Dermis microvascular lymphatic vessel endothelial cell (primary cell): Measurements from ENCODE around the gene OCIAD1. TPM values are rescaled to one million over a fixed set of nuclear protein-coding genes. Genes with fewer than 3 reads are reported as not detected.
"Not testable (repeated sequence)": the region's sequence is repeated elsewhere in the genome, so short reads cannot be mapped to it uniquely, and the experiment has no call there.

Experiments
- DNase-seq, 2 donors: peaks; one replicate each; pipeline versions ENCODE4 v3.0.0 to v3.0.0-alpha.2; 2010; ENCODE audit warnings: low read depth in 2 of 2
- total RNA-seq: library from RNA; depleted of rRNA; stranded (reverse); fragments of >200 nt; gene quantifications from 2 replicates; pipeline ENCODE4 v1.2.1, GENCODE V29; 2014

Gene OCIAD1
- total RNA-seq, 1 donor from 2014 or later: 51.5 TPM

- not testable (repeated sequence) for DNase-seq
These were observed 58.9 kb downstream of the OCIAD1 start for GRCh38 chr4:48889750-48890149.

GRCh38 chr4:48891028-48891619, 60.2 kb downstream of the OCIAD1 start:
- no peak for DNase-seq

- DNase-seq: no peak
These were observed 66.0 kb downstream of the OCIAD1 start for GRCh38 chr4:48896845-48897244.

- DNase-seq: peak; percentile 15 to 75
These were observed 68.0 kb downstream of the OCIAD1 start for GRCh38 chr4:48898733-48899431.

GRCh38 chr4:48899432-48899749, 68.5 kb downstream of the OCIAD1 start:
- DNase-seq: no peak

GRCh38 chr4:48899950-48900349, 69.1 kb downstream of the OCIAD1 start:
- DNase-seq: peak in 1 of 2 donors; percentile 46

GRCh38 chr4:48901196-48901595, 70.3 kb downstream of the OCIAD1 start:
- DNase-seq: no peak

GRCh38 chr4:48902266-48902665, 71.4 kb downstream of the OCIAD1 start:
- DNase-seq: no peak

GRCh38 chr4:48904101-48904500, 73.2 kb downstream of the OCIAD1 start:
- no peak for DNase-seq

GRCh38 chr4:48904541-48905142, 73.8 kb downstream of the OCIAD1 start:
- no peak for DNase-seq

- DNase-seq: peak in 1 of 2 donors; percentile 31
These were observed 74.6 kb downstream of the OCIAD1 start for GRCh38 chr4:48905363-48906015.

- peak; percentile 10 to 76 for DNase-seq
These were observed 75.6 kb downstream of the OCIAD1 start, which contains the start of gene OCIAD2 for GRCh38 chr4:48906206-48907173. Gene OCIAD2 (minus strand): TSS chr4:48906774. CDS start chr4:48904549, 2,225 bp downstream.

GRCh38 chr4:48907706-48908477, 77.0 kb downstream of the OCIAD1 start:
- no peak for DNase-seq

GRCh38 chr4:48908687-48909086, 77.8 kb downstream of the OCIAD1 start:
- no peak for DNase-seq

- DNase-seq: peak in 1 of 2 donors; percentile 93
These were observed 78.8 kb downstream of the OCIAD1 start for GRCh38 chr4:48909697-48910096.

- DNase-seq: no peak
These were observed 79.6 kb downstream of the OCIAD1 start for GRCh38 chr4:48910511-48910910.
